OCI-LY1 (cell line): Measurements from ENCODE around the gene CNBD2.
"Not testable (repeated sequence)": the region's sequence is repeated elsewhere in the genome, so short reads cannot be mapped to it uniquely, and the experiment has no call there.

Experiments used
- EZH2 ChIP-seq: fragments of 200-600 bp; sonication (generic), shearing (Covaris generic); IDR thresholded peaks from 2 replicates; pipeline ENCODE4 v1.8.0; 2017; ENCODE audit warnings: borderline replicate concordance, mixed run types, mild to moderate bottlenecking, antibody characterized with exemption, low read length, moderate library complexity, mixed read lengths
- TF ChIP-seq, protein P1 (sequence below): fragments of 200-600 bp; sonication (generic), shearing (Covaris generic); IDR thresholded peaks from 2 replicates; pipeline ENCODE4 v1.5.1; 2017; ENCODE audit warnings: mild to moderate bottlenecking, antibody characterized with exemption, low read length, moderate library complexity, mixed read lengths

DNA sequence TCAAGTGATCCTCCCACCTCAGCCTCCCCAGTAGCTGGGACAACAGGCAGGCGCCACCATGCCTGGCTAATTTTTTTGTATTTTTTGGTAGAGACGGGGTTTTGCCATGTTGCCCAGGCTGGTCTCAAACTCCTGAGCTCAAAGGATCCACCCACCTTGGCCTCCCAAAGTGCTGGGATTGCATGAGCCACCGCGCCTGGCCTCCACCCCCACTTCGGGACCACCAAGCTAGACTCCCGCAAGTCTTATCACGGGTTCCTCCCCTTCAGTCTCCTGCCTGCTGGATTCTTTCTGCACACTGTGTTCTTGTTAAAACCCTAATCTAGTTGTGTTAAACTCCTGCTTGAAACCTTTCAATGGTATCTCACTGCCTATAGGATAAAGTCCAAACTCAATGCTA lies 57.7 kb downstream of the CNBD2 start:
- TF ChIP-seq, protein P1, sequence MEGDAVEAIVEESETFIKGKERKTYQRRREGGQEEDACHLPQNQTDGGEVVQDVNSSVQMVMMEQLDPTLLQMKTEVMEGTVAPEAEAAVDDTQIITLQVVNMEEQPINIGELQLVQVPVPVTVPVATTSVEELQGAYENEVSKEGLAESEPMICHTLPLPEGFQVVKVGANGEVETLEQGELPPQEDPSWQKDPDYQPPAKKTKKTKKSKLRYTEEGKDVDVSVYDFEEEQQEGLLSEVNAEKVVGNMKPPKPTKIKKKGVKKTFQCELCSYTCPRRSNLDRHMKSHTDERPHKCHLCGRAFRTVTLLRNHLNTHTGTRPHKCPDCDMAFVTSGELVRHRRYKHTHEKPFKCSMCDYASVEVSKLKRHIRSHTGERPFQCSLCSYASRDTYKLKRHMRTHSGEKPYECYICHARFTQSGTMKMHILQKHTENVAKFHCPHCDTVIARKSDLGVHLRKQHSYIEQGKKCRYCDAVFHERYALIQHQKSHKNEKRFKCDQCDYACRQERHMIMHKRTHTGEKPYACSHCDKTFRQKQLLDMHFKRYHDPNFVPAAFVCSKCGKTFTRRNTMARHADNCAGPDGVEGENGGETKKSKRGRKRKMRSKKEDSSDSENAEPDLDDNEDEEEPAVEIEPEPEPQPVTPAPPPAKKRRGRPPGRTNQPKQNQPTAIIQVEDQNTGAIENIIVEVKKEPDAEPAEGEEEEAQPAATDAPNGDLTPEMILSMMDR, result not testable (repeated sequence)
- not testable (repeated sequence) for TF ChIP-seq EZH2
